ENCODE results near the gene MACF1.
A peak's percentile ranks its signal among the peaks of the same experiment; 100 is the strongest.

The MACF1 gene

DNA sequence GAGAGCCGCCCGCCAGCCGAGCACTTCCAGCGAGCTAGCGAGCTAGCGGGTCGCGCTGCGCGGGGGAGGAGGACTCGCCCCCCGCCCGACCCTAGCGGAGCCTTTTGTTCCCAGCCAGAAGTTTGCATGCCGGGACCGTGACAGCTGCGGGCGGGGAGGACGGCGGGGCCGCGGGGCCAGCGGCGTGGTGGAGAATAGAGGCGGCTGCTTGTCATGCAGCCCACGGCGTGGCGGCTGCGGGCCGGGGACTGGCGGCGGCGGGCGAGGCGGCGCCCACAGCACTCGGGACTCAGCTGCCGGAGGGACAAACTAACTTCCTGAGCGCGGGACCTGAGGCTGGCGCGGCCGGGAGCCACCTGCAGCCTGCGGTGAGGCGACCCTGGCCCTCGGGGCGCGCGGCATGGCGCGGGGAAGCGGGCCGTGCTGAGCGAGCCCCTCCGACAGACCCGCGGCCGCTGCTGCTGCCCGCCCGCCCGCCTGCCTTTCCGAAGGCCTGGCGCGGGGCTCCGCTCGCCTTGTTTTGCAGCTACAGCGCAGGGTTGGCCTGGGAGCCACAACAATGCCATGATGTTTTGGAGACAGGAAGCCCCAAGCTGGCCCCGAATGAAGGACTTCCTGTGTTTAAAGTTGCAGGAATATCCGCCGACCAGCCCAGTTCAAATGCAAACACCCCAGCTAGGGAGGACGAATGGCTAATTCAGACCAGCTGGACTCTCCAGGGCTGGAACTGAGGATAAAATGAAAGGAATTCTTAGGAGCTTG is 204.7 kb downstream of the MACF1 start:
- 1% methylated on average over 71 of the region's 71 CpGs for WGBS, 2 experiments

GRCh38 chr1:39410915-39411436 is 206.5 kb downstream of the MACF1 start:
- no peak overlapping the region for H3K27ac ChIP-seq (ENCODE audit: insufficient read depth, low read depth, low read length, poor library complexity, severe bottlenecking)
- no peaks in the 10 kb centered on the region for H3K9me3 ChIP-seq (ENCODE audit: control insufficient read depth, low read length)
- no peaks in the 10 kb centered on the region for H3K27me3 ChIP-seq (ENCODE audit: control insufficient read depth, insufficient read depth, low read length, poor library complexity, severe bottlenecking)
- no peak overlapping the region for H3K4me3 ChIP-seq (ENCODE audit: insufficient read depth, low read depth, low read length)
- peaks cover 33% of the 10 kb centered on the region for H3K4me1 ChIP-seq (ENCODE audit: control insufficient read depth, insufficient read depth, low read length)
- H3K36me3 ChIP-seq (ENCODE audit: control insufficient read depth, insufficient read depth, low read length) = peaks cover 9% of the 10 kb centered on the region
- WGBS, 2 experiments = 59 to 67% methylated on average over 3 of the region's 3 CpGs

More for the DNA sequence above, 204.7 kb downstream of the MACF1 start:
- no peaks in the 10 kb centered on the region for H3K27me3 ChIP-seq (ENCODE audit: control insufficient read depth, insufficient read depth, low read length, poor library complexity, severe bottlenecking)
- peaks cover 9% of the 10 kb centered on the region for H3K36me3 ChIP-seq (ENCODE audit: control insufficient read depth, insufficient read depth, low read length)
- H3K27ac ChIP-seq (ENCODE audit: insufficient read depth, low read depth, low read length, poor library complexity, severe bottlenecking) = peak overlapping the region; percentile 91
- H3K4me3 ChIP-seq (ENCODE audit: insufficient read depth, low read depth, low read length) = peak overlapping the region; percentile 89
- H3K9me3 ChIP-seq (ENCODE audit: control insufficient read depth, low read length) = no peaks in the 10 kb centered on the region
- H3K4me1 ChIP-seq (ENCODE audit: control insufficient read depth, insufficient read depth, low read length) = peaks cover 29% of the 10 kb centered on the region

GRCh38 chr1:39411526-39412478 is 207.3 kb downstream of the MACF1 start:
- H3K9me3 ChIP-seq (ENCODE audit: control insufficient read depth, low read length) = no peaks in the 10 kb centered on the region
- WGBS, 2 experiments = 89 to 92% methylated on average over 3 of the region's 3 CpGs
- H3K27ac ChIP-seq (ENCODE audit: insufficient read depth, low read depth, low read length, poor library complexity, severe bottlenecking) = no peak overlapping the region
- no peaks in the 10 kb centered on the region for H3K27me3 ChIP-seq (ENCODE audit: control insufficient read depth, insufficient read depth, low read length, poor library complexity, severe bottlenecking)
- no peak overlapping the region for H3K4me3 ChIP-seq (ENCODE audit: insufficient read depth, low read depth, low read length)
- peaks cover 9% of the 10 kb centered on the region for H3K36me3 ChIP-seq (ENCODE audit: control insufficient read depth, insufficient read depth, low read length)
- H3K4me1 ChIP-seq (ENCODE audit: control insufficient read depth, insufficient read depth, low read length) = peaks cover 35% of the 10 kb centered on the region

GRCh38 chr1:39412892-39413291 is 208.4 kb downstream of the MACF1 start:
- Histone ChIP-seq H3K4me1 (ENCODE audit: control insufficient read depth, insufficient read depth, low read length) (peaks cover 27% of the 10 kb centered on the region), H3K4me3 (ENCODE audit: insufficient read depth, low read depth, low read length) (no peak overlapping the region), H3K27me3 (ENCODE audit: control insufficient read depth, insufficient read depth, low read length, poor library complexity, severe bottlenecking) (no peaks in the 10 kb centered on the region), H3K27ac (ENCODE audit: insufficient read depth, low read depth, low read length, poor library complexity, severe bottlenecking) (no peak overlapping the region), H3K36me3 (ENCODE audit: control insufficient read depth, insufficient read depth, low read length) (peaks cover 9% of the 10 kb centered on the region), H3K9me3 (ENCODE audit: control insufficient read depth, low read length) (no peaks in the 10 kb centered on the region)
- 97 to 99% methylated on average over 2 of the region's 2 CpGs for WGBS, 2 experiments

- Histone ChIP-seq H3K4me1 (ENCODE audit: control insufficient read depth, insufficient read depth, low read length) (peaks cover 25% of the 10 kb centered on the region), H3K36me3 (ENCODE audit: control insufficient read depth, insufficient read depth, low read length) (peaks cover 9% of the 10 kb centered on the region), H3K9me3 (ENCODE audit: control insufficient read depth, low read length) (no peaks in the 10 kb centered on the region), H3K4me3 (ENCODE audit: insufficient read depth, low read depth, low read length) (no peak overlapping the region), H3K27me3 (ENCODE audit: control insufficient read depth, insufficient read depth, low read length, poor library complexity, severe bottlenecking) (no peaks in the 10 kb centered on the region), H3K27ac (ENCODE audit: insufficient read depth, low read depth, low read length, poor library complexity, severe bottlenecking) (no peak overlapping the region)
- WGBS, 2 experiments = 88 to 93% methylated on average over 4 of the region's 4 CpGs
Observed at GRCh38 chr1:39413902-39414528, 209.5 kb downstream of the MACF1 start.

- Histone ChIP-seq H3K36me3 (ENCODE audit: control insufficient read depth, insufficient read depth, low read length) (peaks cover 9% of the 10 kb centered on the region), H3K4me3 (ENCODE audit: insufficient read depth, low read depth, low read length) (no peak overlapping the region), H3K4me1 (ENCODE audit: control insufficient read depth, insufficient read depth, low read length) (peaks cover 21% of the 10 kb centered on the region), H3K9me3 (ENCODE audit: control insufficient read depth, low read length) (no peaks in the 10 kb centered on the region), H3K27ac (ENCODE audit: insufficient read depth, low read depth, low read length, poor library complexity, severe bottlenecking) (peak overlapping the region; percentile 23), H3K27me3 (ENCODE audit: control insufficient read depth, insufficient read depth, low read length, poor library complexity, severe bottlenecking) (no peaks in the 10 kb centered on the region)
- 80 to 93% methylated on average over 9 of the region's 9 CpGs for WGBS, 2 experiments
Observed at GRCh38 chr1:39415553-39415952, 211.1 kb downstream of the MACF1 start.

- Histone ChIP-seq H3K9me3 (ENCODE audit: control insufficient read depth, low read length) (no peaks in the 10 kb centered on the region), H3K36me3 (ENCODE audit: control insufficient read depth, insufficient read depth, low read length) (peaks cover 9% of the 10 kb centered on the region), H3K4me3 (ENCODE audit: insufficient read depth, low read depth, low read length) (no peak overlapping the region), H3K27me3 (ENCODE audit: control insufficient read depth, insufficient read depth, low read length, poor library complexity, severe bottlenecking) (no peaks in the 10 kb centered on the region), H3K4me1 (ENCODE audit: control insufficient read depth, insufficient read depth, low read length) (peaks cover 14% of the 10 kb centered on the region), H3K27ac (ENCODE audit: insufficient read depth, low read depth, low read length, poor library complexity, severe bottlenecking) (no peak overlapping the region)
Observed at GRCh38 chr1:39416609-39417008, 212.1 kb downstream of the MACF1 start.

- Histone ChIP-seq H3K27me3 (ENCODE audit: control insufficient read depth, insufficient read depth, low read length, poor library complexity, severe bottlenecking) (no peaks in the 10 kb centered on the region), H3K36me3 (ENCODE audit: control insufficient read depth, insufficient read depth, low read length) (peaks cover 10% of the 10 kb centered on the region), H3K9me3 (ENCODE audit: control insufficient read depth, low read length) (no peaks in the 10 kb centered on the region), H3K27ac (ENCODE audit: insufficient read depth, low read depth, low read length, poor library complexity, severe bottlenecking) (no peak overlapping the region), H3K4me3 (ENCODE audit: insufficient read depth, low read depth, low read length) (no peak overlapping the region), H3K4me1 (ENCODE audit: control insufficient read depth, insufficient read depth, low read length) (peaks cover 8% of the 10 kb centered on the region)
- WGBS, 2 experiments = 94 to 98% methylated on average over 4 of the region's 4 CpGs
Observed at GRCh38 chr1:39418236-39418635, 213.7 kb downstream of the MACF1 start.

DNA sequence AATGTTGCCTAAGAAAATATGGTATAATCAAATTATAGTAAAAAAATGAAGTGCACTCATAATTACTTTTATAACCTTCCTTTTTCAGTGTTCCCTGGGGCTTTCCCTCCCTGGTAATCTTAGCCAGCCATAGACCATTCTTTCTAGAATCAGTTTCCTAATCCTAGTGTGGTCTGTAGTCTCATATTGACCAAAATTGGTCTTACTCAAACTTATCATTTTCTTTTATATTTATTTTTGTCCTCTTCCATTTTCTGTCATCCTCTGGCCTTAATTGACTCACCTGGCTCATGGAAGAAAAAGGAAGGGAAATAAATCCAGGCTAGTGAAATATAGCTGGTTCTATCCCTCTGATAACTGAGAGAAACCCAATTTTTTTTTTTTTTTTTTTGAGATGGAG is 216.0 kb downstream of the MACF1 start:
- no peaks in the 10 kb centered on the region for H3K27me3 ChIP-seq (ENCODE audit: control insufficient read depth, insufficient read depth, low read length, poor library complexity, severe bottlenecking)
- no peaks in the 10 kb centered on the region for H3K9me3 ChIP-seq (ENCODE audit: control insufficient read depth, low read length)
- H3K36me3 ChIP-seq (ENCODE audit: control insufficient read depth, insufficient read depth, low read length) = peaks cover 20% of the 10 kb centered on the region
- H3K4me1 ChIP-seq (ENCODE audit: control insufficient read depth, insufficient read depth, low read length) = peaks cover 6% of the 10 kb centered on the region
- no peak overlapping the region for H3K4me3 ChIP-seq (ENCODE audit: insufficient read depth, low read depth, low read length)
- H3K27ac ChIP-seq (ENCODE audit: insufficient read depth, low read depth, low read length, poor library complexity, severe bottlenecking) = no peak overlapping the region

- Histone ChIP-seq H3K27ac (ENCODE audit: insufficient read depth, low read depth, low read length, poor library complexity, severe bottlenecking) (no peak overlapping the region), H3K27me3 (ENCODE audit: control insufficient read depth, insufficient read depth, low read length, poor library complexity, severe bottlenecking) (no peaks in the 10 kb centered on the region), H3K36me3 (ENCODE audit: control insufficient read depth, insufficient read depth, low read length) (peaks cover 26% of the 10 kb centered on the region), H3K4me1 (ENCODE audit: control insufficient read depth, insufficient read depth, low read length) (no peaks in the 10 kb centered on the region), H3K4me3 (ENCODE audit: insufficient read depth, low read depth, low read length) (no peak overlapping the region), H3K9me3 (ENCODE audit: control insufficient read depth, low read length) (no peaks in the 10 kb centered on the region)
- WGBS, 2 experiments = 94 to 97% methylated on average over 4 of the region's 4 CpGs
Observed at GRCh38 chr1:39422614-39423013, 218.1 kb downstream of the MACF1 start.
